ENCODE data around the gene SHROOM2. TPM values are rescaled to one million over a fixed set of nuclear protein-coding genes. Genes with fewer than 3 reads are reported as not detected.

SHROOM2 gene
- total RNA-seq, 1 experiment from 2014 or later: 13.9 TPM

- Histone ChIP-seq H3K23ac (ENCODE audit: insufficient read length, low read depth, low read length) (no peak overlapping the region), H2BK15ac (ENCODE audit: low read depth, low read length) (no peak overlapping the region), H3K56ac (ENCODE audit: insufficient read length, low read depth, low read length) (no peak overlapping the region), H3K4me2 (ENCODE audit: insufficient read depth, insufficient read length, low read length) (no peak overlapping the region), H3K14ac (ENCODE audit: insufficient read depth, low read length) (no peak overlapping the region), H3K4ac (ENCODE audit: low read depth, low read length) (no peak overlapping the region), H4K20me1 (ENCODE audit: control insufficient read depth, insufficient read depth, insufficient read length) (no peaks in the 10 kb centered on the region), H3K27ac (ENCODE audit: insufficient read length, low read depth, low read length) (no peak overlapping the region), H2AFZ (ENCODE audit: low read length) (no peak overlapping the region), H3K9me3 (ENCODE audit: control insufficient read depth, low read depth, low read length) (no peaks in the 10 kb centered on the region), H2BK5ac (ENCODE audit: insufficient read length, low read length) (no peak overlapping the region), H3K23me2 (ENCODE audit: insufficient read length, low read depth, low read length, poor library complexity, severe bottlenecking) (no peaks in the 10 kb centered on the region), H3K4me1 (ENCODE audit: insufficient read depth, low read length) (no peaks in the 10 kb centered on the region), H3K79me2 (ENCODE audit: insufficient read depth, low read length) (no peaks in the 10 kb centered on the region), H2BK12ac (ENCODE audit: insufficient read length, low read depth, low read length) (no peak overlapping the region), H4K8ac (replicated peaks; ENCODE audit: insufficient read length, low read depth, low read length) (no peak overlapping the region), H2AK5ac (ENCODE audit: insufficient read length, low read length) (no peak overlapping the region), H4K5ac (ENCODE audit: insufficient read length, low read depth, low read length) (no peak overlapping the region), H3K27me3 (ENCODE audit: insufficient read depth, low read length) (no peaks in the 10 kb centered on the region), H3K9ac (ENCODE audit: extremely low read depth, insufficient read length, low read length) (no peak overlapping the region), H3K79me1 (ENCODE audit: insufficient read depth, low read depth, low read length, poor library complexity, severe bottlenecking) (no peaks in the 10 kb centered on the region), H3K18ac (ENCODE audit: insufficient read length, low read depth, low read length) (no peak overlapping the region), H4K91ac (ENCODE audit: insufficient read length, low read depth, low read length) (no peak overlapping the region), H2BK20ac (ENCODE audit: low read depth, low read length, poor library complexity, severe bottlenecking) (no peak overlapping the region), H3T11ph (ENCODE audit: low read length) (no peak overlapping the region), H2BK120ac (ENCODE audit: low read depth, low read length, poor library complexity, severe bottlenecking) (no peak overlapping the region)
- H3K9me3 Mint-ChIP-seq: peaks cover 15 to 38% of the 10 kb centered on the region in 2 experiments
- H3K4me3 Mint-ChIP-seq: no peak overlapping the region; a peak in 1 of 5 replicates
- no peak overlapping the region for H3K27ac Mint-ChIP-seq
- peaks cover 17 to 29% of the 10 kb centered on the region in 2 experiments for H3K4me1 Mint-ChIP-seq
- WGBS (ENCODE audit: extremely low coverage, insufficient read length, low lambda C conversion rate): no CpG with 5 or more reads among the region's 6 CpGs
- DNase-seq: no peak
- no peak for TF ChIP-seq CTCF (conservative IDR thresholded peaks at IDR 0.05)
- H3K27me3 Mint-ChIP-seq (ENCODE audit: low read depth): no peaks in the 10 kb centered on the region; the same call in 1 of the 2 replicates
- H3K36me3 Mint-ChIP-seq (ENCODE audit: insufficient read depth in 1 of 3, low read depth in 3 of 3): peaks cover 10 to 14% (median 14%) of the 10 kb centered on the region in 3 experiments
Observed at GRCh38 chrX:9874483-9874882, 88.3 kb downstream of the SHROOM2 start.
